ENCODE data around the gene INSIG1. TPM values are rescaled to one million over a fixed set of nuclear protein-coding genes. Genes with fewer than 3 reads are reported as not detected.

Gene INSIG1
- total RNA-seq, 1 experiment from 2014 or later, result 53.4 TPM

DNA sequence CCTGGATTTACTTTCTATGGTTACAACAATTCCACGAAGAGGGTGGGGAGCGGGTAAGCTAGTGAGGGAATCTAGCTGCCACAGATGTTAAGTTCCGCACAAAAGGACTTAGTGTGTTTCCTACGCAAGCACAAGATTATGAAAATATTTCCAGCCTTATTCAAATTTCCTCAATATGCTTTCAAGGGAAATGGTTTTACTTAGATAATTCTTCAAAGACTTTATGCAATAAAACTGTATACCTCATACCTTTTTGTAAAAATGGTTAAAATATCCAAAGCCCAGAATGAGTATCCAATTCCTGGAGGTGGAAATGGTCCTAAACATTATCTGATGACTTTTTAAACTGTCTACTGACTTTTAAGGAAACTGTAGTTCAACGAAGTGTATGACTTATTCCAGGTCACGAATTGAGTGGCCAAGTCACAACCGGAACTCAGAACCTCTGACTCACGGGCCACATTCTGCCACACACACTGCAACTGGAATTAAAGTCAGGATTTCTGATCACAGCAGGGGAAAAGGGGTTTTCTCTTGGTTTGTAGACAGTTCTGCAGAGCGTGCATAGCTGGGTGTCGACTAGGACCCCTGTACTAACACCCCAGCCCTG, 20.2 kb upstream of the INSIG1 start:
- peaks cover under 1% of the 10 kb centered on the region for H3K4me1 ChIP-seq (ENCODE audit: insufficient read depth, low read length, poor library complexity, severe bottlenecking)
- H3K4me3 ChIP-seq (ENCODE audit: low read depth, low read length, poor library complexity, severe bottlenecking), result no peak overlapping the region
- TF ChIP-seq, protein P1, sequence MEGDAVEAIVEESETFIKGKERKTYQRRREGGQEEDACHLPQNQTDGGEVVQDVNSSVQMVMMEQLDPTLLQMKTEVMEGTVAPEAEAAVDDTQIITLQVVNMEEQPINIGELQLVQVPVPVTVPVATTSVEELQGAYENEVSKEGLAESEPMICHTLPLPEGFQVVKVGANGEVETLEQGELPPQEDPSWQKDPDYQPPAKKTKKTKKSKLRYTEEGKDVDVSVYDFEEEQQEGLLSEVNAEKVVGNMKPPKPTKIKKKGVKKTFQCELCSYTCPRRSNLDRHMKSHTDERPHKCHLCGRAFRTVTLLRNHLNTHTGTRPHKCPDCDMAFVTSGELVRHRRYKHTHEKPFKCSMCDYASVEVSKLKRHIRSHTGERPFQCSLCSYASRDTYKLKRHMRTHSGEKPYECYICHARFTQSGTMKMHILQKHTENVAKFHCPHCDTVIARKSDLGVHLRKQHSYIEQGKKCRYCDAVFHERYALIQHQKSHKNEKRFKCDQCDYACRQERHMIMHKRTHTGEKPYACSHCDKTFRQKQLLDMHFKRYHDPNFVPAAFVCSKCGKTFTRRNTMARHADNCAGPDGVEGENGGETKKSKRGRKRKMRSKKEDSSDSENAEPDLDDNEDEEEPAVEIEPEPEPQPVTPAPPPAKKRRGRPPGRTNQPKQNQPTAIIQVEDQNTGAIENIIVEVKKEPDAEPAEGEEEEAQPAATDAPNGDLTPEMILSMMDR (conservative IDR thresholded peaks at IDR 0.05; ENCODE audit: low read depth, low read length), result no peak
- no peak for TF ChIP-seq EZH2 (IDR thresholded peaks at IDR 0.05; ENCODE audit: borderline replicate concordance, low read depth, low read length, poor library complexity, severe bottlenecking)
- POLR2A ChIA-PET (ENCODE audit: low non-redundant PET), result no interaction called here
- BruUV-seq (replicated peaks), result no TSS peak
- CTCF ChIA-PET, result no interaction called here
- H3K9me3 ChIP-seq (ENCODE audit: low read depth, low read length, poor library complexity, severe bottlenecking), result no peaks in the 10 kb centered on the region
- peaks cover 13% of the 10 kb centered on the region for H3K27me3 ChIP-seq (replicated peaks; ENCODE audit: insufficient read depth, low read depth, low read length, poor library complexity)
- intact Hi-C loops (cut with micrococcal nuclease; ENCODE audit: unreplicated experiment), result no loop called here
- DNase-seq (ENCODE audit: low spot score), result no peak
- H3K27ac ChIP-seq (ENCODE audit: low read depth, low read length, poor library complexity, severe bottlenecking), result no peak overlapping the region
- no peaks in the 10 kb centered on the region for H3K36me3 ChIP-seq (ENCODE audit: insufficient read depth, low read length, poor library complexity, severe bottlenecking)

DNA sequence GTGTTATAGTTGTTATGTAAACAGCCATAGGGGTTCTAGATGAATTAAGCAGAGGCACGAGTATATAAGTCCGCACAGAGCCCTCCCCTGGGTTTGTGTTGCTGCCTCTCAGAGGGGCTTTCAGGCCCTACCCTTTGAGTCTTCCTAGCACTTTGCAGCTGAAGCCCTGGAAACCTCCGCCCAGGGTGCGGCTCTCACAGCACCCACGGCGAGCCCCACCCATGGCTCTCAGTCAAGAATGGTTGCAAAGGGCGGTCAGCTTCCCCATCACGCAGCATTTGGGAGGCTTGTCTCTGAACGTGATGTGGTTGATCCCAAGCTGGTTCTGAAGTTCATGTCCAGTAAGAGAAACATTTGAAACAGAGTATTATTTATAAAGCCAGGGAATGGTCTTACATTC, 18.8 kb upstream of the INSIG1 start:
- TF ChIP-seq, protein P1 (conservative IDR thresholded peaks at IDR 0.05; ENCODE audit: low read depth, low read length), result no peak
- no peak for TF ChIP-seq EZH2 (IDR thresholded peaks at IDR 0.05; ENCODE audit: borderline replicate concordance, low read depth, low read length, poor library complexity, severe bottlenecking)
- H3K36me3 ChIP-seq (ENCODE audit: insufficient read depth, low read length, poor library complexity, severe bottlenecking), result no peaks in the 10 kb centered on the region
- no peaks in the 10 kb centered on the region for H3K9me3 ChIP-seq (ENCODE audit: low read depth, low read length, poor library complexity, severe bottlenecking)
- H3K4me1 ChIP-seq (ENCODE audit: insufficient read depth, low read length, poor library complexity, severe bottlenecking), result peaks cover 6% of the 10 kb centered on the region
- peaks cover 11% of the 10 kb centered on the region for H3K27me3 ChIP-seq (replicated peaks; ENCODE audit: insufficient read depth, low read depth, low read length, poor library complexity)
- no peak for DNase-seq (ENCODE audit: low spot score)
- ChIA-PET POLR2A (ENCODE audit: low non-redundant PET) (no interaction called here), CTCF (no interaction called here)
- intact Hi-C loops (cut with micrococcal nuclease; ENCODE audit: unreplicated experiment), result no loop called here
- no peak overlapping the region for H3K27ac ChIP-seq (ENCODE audit: low read depth, low read length, poor library complexity, severe bottlenecking)
- no peak overlapping the region for H3K4me3 ChIP-seq (ENCODE audit: low read depth, low read length, poor library complexity, severe bottlenecking)
- BruUV-seq (replicated peaks), result no TSS peak

DNA sequence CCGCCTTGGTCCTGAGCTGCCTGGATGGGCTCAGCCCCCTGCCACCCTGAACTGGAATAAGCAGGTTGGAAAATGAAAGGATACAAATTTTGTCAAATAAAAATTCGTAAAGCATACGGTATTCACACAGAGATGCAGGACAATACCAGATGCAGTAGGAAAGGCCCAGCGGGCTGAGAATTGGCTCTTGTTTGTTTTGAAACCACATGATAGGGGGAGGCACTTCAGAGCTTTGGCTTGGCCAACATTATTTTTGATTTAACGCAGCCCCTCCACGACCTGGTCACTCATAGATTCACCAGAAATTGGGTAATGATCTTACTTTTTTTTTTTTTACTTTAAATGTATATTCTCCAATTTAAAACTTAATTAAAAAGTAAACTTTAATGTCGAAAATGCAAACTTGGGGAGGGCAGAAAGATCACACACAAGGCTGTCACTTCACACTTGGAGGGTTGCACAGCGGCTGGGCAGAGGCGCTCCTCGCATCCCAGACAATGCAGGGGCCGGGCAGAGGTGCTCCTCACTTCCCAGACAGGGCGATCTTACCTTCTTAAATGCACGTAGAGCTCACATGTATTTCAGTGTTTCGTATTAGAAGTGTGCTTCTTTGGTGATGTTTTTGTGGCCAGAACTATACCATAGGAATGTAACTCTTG, 17.8 kb upstream of the INSIG1 start:
- TF ChIP-seq, protein P1 (conservative IDR thresholded peaks at IDR 0.05; ENCODE audit: low read depth, low read length), result no peak
- TF ChIP-seq EZH2 (IDR thresholded peaks at IDR 0.05; ENCODE audit: borderline replicate concordance, low read depth, low read length, poor library complexity, severe bottlenecking), result no peak
- H3K4me1 ChIP-seq (ENCODE audit: insufficient read depth, low read length, poor library complexity, severe bottlenecking), result peaks cover 6% of the 10 kb centered on the region
- intact Hi-C loops (cut with micrococcal nuclease; ENCODE audit: unreplicated experiment), result no loop called here
- H3K4me3 ChIP-seq (ENCODE audit: low read depth, low read length, poor library complexity, severe bottlenecking), result no peak overlapping the region
- peaks cover 11% of the 10 kb centered on the region for H3K27me3 ChIP-seq (replicated peaks; ENCODE audit: insufficient read depth, low read depth, low read length, poor library complexity)
- no peaks in the 10 kb centered on the region for H3K9me3 ChIP-seq (ENCODE audit: low read depth, low read length, poor library complexity, severe bottlenecking)
- ChIA-PET CTCF (no interaction called here), POLR2A (ENCODE audit: low non-redundant PET) (no interaction called here)
- DNase-seq (ENCODE audit: low spot score), result no peak
- no TSS peak for BruUV-seq (replicated peaks)
- H3K36me3 ChIP-seq (ENCODE audit: insufficient read depth, low read length, poor library complexity, severe bottlenecking), result no peaks in the 10 kb centered on the region
- no peak overlapping the region for H3K27ac ChIP-seq (ENCODE audit: low read depth, low read length, poor library complexity, severe bottlenecking)
